Mesenchymal stem cell (in vitro differentiated cells and primary cell): ENCODE data around the gene CD63.
A peak's percentile ranks its signal among the peaks of the same experiment; 100 is the strongest.

ENCODE experiments used
- DNase-seq: peaks from one replicate; pipeline ENCODE4 v3.0.0-alpha.2; 2013
- H2AFZ ChIP-seq: one replicate; pipeline ENCODE4 v1.6.1; 2013; ENCODE audit warnings: low read depth, mild to moderate bottlenecking, control low read depth, inconsistent platforms, low read length, moderate library complexity
- H2AK5ac ChIP-seq: 2 replicates; pipeline ENCODE4 v1.6.1; 2013; ENCODE audit warnings: low read length, moderate library complexity, mild to moderate bottlenecking, inconsistent platforms; ENCODE audit not compliant: severe bottlenecking
- H2BK120ac ChIP-seq: one replicate; pipeline ENCODE4 v1.6.1; 2013; ENCODE audit warnings: low read depth, mild to moderate bottlenecking, inconsistent platforms, low read length, moderate library complexity
- H2BK12ac ChIP-seq, 2 experiments: one replicate each; pipeline ENCODE4 v1.6.1; 2013; ENCODE audit warnings: inconsistent platforms in 2 of 2, low read length in 2 of 2, mild to moderate bottlenecking in 2 of 2, moderate library complexity in 2 of 2, control low read depth in 1 of 2
- H2BK15ac ChIP-seq: one replicate; pipeline ENCODE4 v1.6.1; 2013; ENCODE audit warnings: mild to moderate bottlenecking, low read depth, inconsistent platforms; ENCODE audit not compliant: poor library complexity, severe bottlenecking
- H2BK5ac ChIP-seq: 2 replicates; pipeline ENCODE4 v1.6.1; 2013; ENCODE audit warnings: low read depth, mild to moderate bottlenecking, low read length, control low read depth, inconsistent platforms; ENCODE audit not compliant: poor library complexity, severe bottlenecking
- H3K14ac ChIP-seq, 2 experiments: one replicate each; pipeline ENCODE4 v1.6.1; 2013; ENCODE audit warnings: inconsistent platforms in 2 of 2, low read length in 2 of 2, control low read depth in 1 of 2, mild to moderate bottlenecking in 1 of 2, moderate library complexity in 1 of 2
- H3K18ac ChIP-seq, 2 experiments: one replicate each; pipeline ENCODE4 v1.6.1; 2013; ENCODE audit warnings: inconsistent platforms in 2 of 2, low read length in 2 of 2, control low read depth in 1 of 2, low read depth in 1 of 2, mild to moderate bottlenecking in 1 of 2
- H3K23ac ChIP-seq, 2 experiments: one replicate each; pipeline ENCODE4 v1.6.1; 2013; ENCODE audit warnings: inconsistent platforms in 2 of 2, low read length in 2 of 2, mild to moderate bottlenecking in 2 of 2, moderate library complexity in 2 of 2, control low read depth in 1 of 2
- H3K27ac ChIP-seq: 2 replicates; pipeline ENCODE4 v1.5.1; 2013; ENCODE audit warnings: mild to moderate bottlenecking, moderate library complexity, low read length, control low read depth, inconsistent platforms; ENCODE audit not compliant: poor library complexity, severe bottlenecking
- H3K27me3 ChIP-seq, 2 experiments: 2 replicates each; pipeline versions ENCODE4 v1.6.1 to v1.7.0; 2013; ENCODE audit warnings: low read length in 2 of 2, mild to moderate bottlenecking in 2 of 2, moderate library complexity in 2 of 2, control low read depth in 1 of 2, inconsistent platforms in 1 of 2; ENCODE audit not compliant: control insufficient read depth in 1 of 2, insufficient read depth in 1 of 2
- H3K36me3 ChIP-seq, 2 experiments: 2 replicates each; pipeline versions ENCODE4 v1.6.1 to v1.7.0; 2013; ENCODE audit warnings: low read length in 2 of 2, control low read depth in 1 of 2, inconsistent platforms in 1 of 2, low read depth in 1 of 2, mild to moderate bottlenecking in 1 of 2; ENCODE audit not compliant: insufficient read depth in 2 of 2, control insufficient read depth in 1 of 2
- H3K4ac ChIP-seq, 2 experiments: one replicate each; pipeline ENCODE4 v1.6.1; 2013; ENCODE audit warnings: inconsistent platforms in 2 of 2, low read length in 2 of 2, mild to moderate bottlenecking in 2 of 2, moderate library complexity in 2 of 2, control low read depth in 1 of 2, low read depth in 1 of 2
- H3K4me1 ChIP-seq: 2 replicates; pipeline ENCODE4 v1.6.1; 2013; ENCODE audit warnings: low read depth, low read length, control low read depth; ENCODE audit not compliant: control insufficient read depth, insufficient read depth
- H3K4me2 ChIP-seq: 2 replicates; pipeline ENCODE4 v1.6.1; 2013; ENCODE audit warnings: low read length, mild to moderate bottlenecking, inconsistent platforms; ENCODE audit not compliant: poor library complexity, severe bottlenecking
- H3K4me3 ChIP-seq, 2 experiments: 2 replicates each; pipeline versions ENCODE4 v1.5.1 to v1.7.0; 2013; ENCODE audit warnings: low read length in 2 of 2, mild to moderate bottlenecking in 2 of 2, control low read depth in 1 of 2, low read depth in 1 of 2; ENCODE audit not compliant: insufficient read depth in 1 of 2
- H3K79me1 ChIP-seq: replicated peaks from 2 replicates; pipeline ENCODE4 v1.6.1; 2013; ENCODE audit warnings: mild to moderate bottlenecking, control low read depth, low read length, inconsistent platforms; ENCODE audit not compliant: poor library complexity, severe bottlenecking
- H3K9ac ChIP-seq: 2 replicates; pipeline ENCODE4 v1.7.0; 2013; ENCODE audit warnings: mild to moderate bottlenecking, low read length, moderate library complexity
- H3K9me3 ChIP-seq: 2 replicates; pipeline ENCODE4 v1.7.0; 2013; ENCODE audit warnings: mild to moderate bottlenecking, low read length; ENCODE audit not compliant: control insufficient read depth
- H4K8ac ChIP-seq: one replicate; pipeline ENCODE4 v1.6.1; 2013; ENCODE audit warnings: inconsistent platforms, mild to moderate bottlenecking, low read length, moderate library complexity
- H4K91ac ChIP-seq: one replicate; pipeline ENCODE4 v1.6.1; 2013; ENCODE audit warnings: mild to moderate bottlenecking, low read length, inconsistent platforms
- WGBS: methylation state at CpG from one replicate; pipeline ENCODE4 v1.1.7; 2013; ENCODE audit warnings: mixed read lengths; 5-methylcytosine and 5-hydroxymethylcytosine counted together

CD63 gene

GRCh38 chr12:55707841-55708694 lies 20.7 kb downstream of the CD63 start, which contains the start of gene ITGA7:
Gene ITGA7, minus strand, starts transcription at chr12:55707904. Its CDS starts 222 bp downstream, at chr12:55707682.
- Histone ChIP-seq H4K91ac (no peak within 1 kb of the TSS), H2BK15ac (peak within 1 kb of the TSS; percentile 87), H3K79me1 (no peaks in the 10 kb centered on the region), H3K4ac (no peak within 1 kb of the TSS), H3K23ac (no peak within 1 kb of the TSS), H3K18ac (no peak within 1 kb of the TSS), H3K36me3 (peaks cover 0 to under 1% of the 10 kb centered on the region in 2 experiments), H2BK5ac (no peak within 1 kb of the TSS), H2BK12ac (no peak within 1 kb of the TSS), H2AFZ (no peak within 1 kb of the TSS), H3K4me1 (peaks cover 12% of the 10 kb centered on the region), H3K27me3 (peaks cover 0 to 61% of the 10 kb centered on the region in 2 experiments), H3K9me3 (no peaks in the 10 kb centered on the region), H3K9ac (peak within 1 kb of the TSS; percentile 84), H3K4me3 (peak within 1 kb of the TSS; percentile 43 to 83), H3K27ac (no peak within 1 kb of the TSS), H2BK120ac (no peak within 1 kb of the TSS), H3K4me2 (peak within 1 kb of the TSS; percentile 86), H3K14ac (no peak within 1 kb of the TSS), H2AK5ac (no peak within 1 kb of the TSS), H4K8ac (no peak within 1 kb of the TSS)
- WGBS, result 2% methylated on average over 12 of the region's 39 CpGs
- no peak for DNase-seq

DNA sequence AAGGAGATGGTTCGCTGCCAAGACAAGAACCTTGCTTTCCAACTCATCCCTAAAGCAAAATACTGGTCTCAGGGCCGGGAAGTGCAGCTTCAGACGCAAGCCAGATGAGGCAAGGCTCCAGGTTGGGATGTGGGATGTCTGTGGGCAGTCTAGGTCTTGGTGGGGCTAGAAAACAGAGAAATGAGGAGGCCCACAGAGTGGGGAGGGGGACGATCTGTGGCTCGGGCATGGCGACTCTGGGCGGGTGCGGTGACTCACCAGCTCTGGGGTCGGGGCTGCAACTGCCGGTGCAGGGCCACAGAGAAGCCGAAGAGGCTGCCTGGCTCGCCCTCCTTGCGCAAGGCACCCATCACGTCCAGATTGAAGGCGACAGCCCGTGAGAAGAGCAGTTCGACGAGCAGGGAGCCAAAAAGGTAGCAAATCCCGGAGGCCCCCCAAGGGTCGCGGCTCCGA lies 21.6 kb downstream of the CD63 start:
- H3K9me3 ChIP-seq, result no peaks in the 10 kb centered on the region
- H4K91ac ChIP-seq, result no peak overlapping the region
- peaks cover 0 to 53% of the 10 kb centered on the region in 2 experiments for H3K27me3 ChIP-seq
- peak overlapping the region; percentile 86 for H3K4me2 ChIP-seq
- no peak overlapping the region for H2AFZ ChIP-seq
- H3K23ac ChIP-seq, result no peak overlapping the region
- no peak overlapping the region for H2AK5ac ChIP-seq
- peak overlapping the region; percentile 37 to 83 for H3K4me3 ChIP-seq
- no peak overlapping the region for H3K14ac ChIP-seq
- peaks cover 12% of the 10 kb centered on the region for H3K4me1 ChIP-seq
- no peak for DNase-seq
- H2BK15ac ChIP-seq, result peak overlapping the region; percentile 87
- H3K27ac ChIP-seq, result no peak overlapping the region
- H4K8ac ChIP-seq, result no peak overlapping the region
- H2BK5ac ChIP-seq, result no peak overlapping the region
- H3K9ac ChIP-seq, result peak overlapping the region; percentile 84
- WGBS, result 2% methylated on average over 21 of the region's 22 CpGs
- H3K79me1 ChIP-seq, result no peaks in the 10 kb centered on the region
- H2BK12ac ChIP-seq, result no peak overlapping the region
- H3K4ac ChIP-seq, result no peak overlapping the region
- no peak overlapping the region for H2BK120ac ChIP-seq
- peaks cover 0 to 8% of the 10 kb centered on the region in 2 experiments for H3K36me3 ChIP-seq
- no peak overlapping the region for H3K18ac ChIP-seq

GRCh38 chr12:55706568-55707218 lies 22.1 kb downstream of the CD63 start:
- no peak for DNase-seq
- no peak overlapping the region for H2BK12ac ChIP-seq
- H2AK5ac ChIP-seq, result no peak overlapping the region
- no peak overlapping the region for H3K23ac ChIP-seq
- no peak overlapping the region for H3K27ac ChIP-seq
- peaks cover 0 to 8% of the 10 kb centered on the region in 2 experiments for H3K36me3 ChIP-seq
- no peak overlapping the region for H2BK15ac ChIP-seq
- no peak overlapping the region for H2BK5ac ChIP-seq
- no peak overlapping the region for H3K4ac ChIP-seq
- no peak overlapping the region for H2AFZ ChIP-seq
- H3K4me1 ChIP-seq, result peaks cover 12% of the 10 kb centered on the region
- H3K14ac ChIP-seq, result no peak overlapping the region
- no peak overlapping the region for H4K8ac ChIP-seq
- H3K79me1 ChIP-seq, result no peaks in the 10 kb centered on the region
- peak overlapping the region; percentile 84 for H3K9ac ChIP-seq
- no peak overlapping the region for H2BK120ac ChIP-seq
- H3K18ac ChIP-seq, result no peak overlapping the region
- H3K4me3 ChIP-seq, result peak overlapping the region in 1 of 2 experiments; percentile 83
- H3K9me3 ChIP-seq, result no peaks in the 10 kb centered on the region
- 68% methylated on average over 2 of the region's 2 CpGs for WGBS
- H4K91ac ChIP-seq, result no peak overlapping the region
- H3K27me3 ChIP-seq, result peaks cover 0 to 48% of the 10 kb centered on the region in 2 experiments
- H3K4me2 ChIP-seq, result no peak overlapping the region
